ENCODE results near the gene DNAH11. TPM values are rescaled to one million over a fixed set of nuclear protein-coding genes. Genes with fewer than 3 reads are reported as not detected.

The DNAH11 gene
- total and polyA plus RNA-seq, 12 donors, result 0.03 to 0.59 (median 0.19) TPM; not detected in 2

DNA sequence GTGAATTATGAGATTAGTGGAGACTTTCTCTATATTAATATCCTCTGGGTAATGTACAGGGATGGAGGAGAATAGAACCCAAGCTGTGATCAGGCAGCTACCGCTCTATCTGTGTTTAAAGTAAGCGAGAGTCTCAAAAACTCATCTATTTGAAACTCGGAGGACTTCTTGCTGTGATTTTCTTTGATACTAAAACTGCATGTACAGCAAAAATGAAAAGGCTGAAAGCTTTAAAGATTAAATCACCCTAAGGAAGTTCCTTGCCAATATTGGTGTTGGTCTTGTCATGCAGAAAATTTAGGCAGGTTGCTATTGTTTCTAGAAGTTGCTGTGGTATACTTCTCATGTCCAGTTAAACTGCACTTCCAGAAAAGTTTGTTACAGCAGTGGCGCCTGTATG lies 110.8 kb downstream of the DNAH11 start:
- H3K27ac ChIP-seq, result no peak overlapping the region
- H3K36me3 ChIP-seq, result no peaks in the 10 kb centered on the region
- H3K27me3 ChIP-seq, result no peaks in the 10 kb centered on the region
- no peaks in the 10 kb centered on the region for H3K4me1 ChIP-seq
- TF ChIP-seq, protein P1, sequence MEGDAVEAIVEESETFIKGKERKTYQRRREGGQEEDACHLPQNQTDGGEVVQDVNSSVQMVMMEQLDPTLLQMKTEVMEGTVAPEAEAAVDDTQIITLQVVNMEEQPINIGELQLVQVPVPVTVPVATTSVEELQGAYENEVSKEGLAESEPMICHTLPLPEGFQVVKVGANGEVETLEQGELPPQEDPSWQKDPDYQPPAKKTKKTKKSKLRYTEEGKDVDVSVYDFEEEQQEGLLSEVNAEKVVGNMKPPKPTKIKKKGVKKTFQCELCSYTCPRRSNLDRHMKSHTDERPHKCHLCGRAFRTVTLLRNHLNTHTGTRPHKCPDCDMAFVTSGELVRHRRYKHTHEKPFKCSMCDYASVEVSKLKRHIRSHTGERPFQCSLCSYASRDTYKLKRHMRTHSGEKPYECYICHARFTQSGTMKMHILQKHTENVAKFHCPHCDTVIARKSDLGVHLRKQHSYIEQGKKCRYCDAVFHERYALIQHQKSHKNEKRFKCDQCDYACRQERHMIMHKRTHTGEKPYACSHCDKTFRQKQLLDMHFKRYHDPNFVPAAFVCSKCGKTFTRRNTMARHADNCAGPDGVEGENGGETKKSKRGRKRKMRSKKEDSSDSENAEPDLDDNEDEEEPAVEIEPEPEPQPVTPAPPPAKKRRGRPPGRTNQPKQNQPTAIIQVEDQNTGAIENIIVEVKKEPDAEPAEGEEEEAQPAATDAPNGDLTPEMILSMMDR (IDR thresholded peaks at IDR 0.05), result no peak
- DNase-seq (no peak), ATAC-seq (no peak)
- WGBS, 2 donors, result 90 to 91% methylated on average over 4 of the region's 4 CpGs
- intact Hi-C loops (cut with DNase I), result no loop called here
- H3K9me3 ChIP-seq, result no peaks in the 10 kb centered on the region
- H3K4me3 ChIP-seq, result no peak overlapping the region

DNA sequence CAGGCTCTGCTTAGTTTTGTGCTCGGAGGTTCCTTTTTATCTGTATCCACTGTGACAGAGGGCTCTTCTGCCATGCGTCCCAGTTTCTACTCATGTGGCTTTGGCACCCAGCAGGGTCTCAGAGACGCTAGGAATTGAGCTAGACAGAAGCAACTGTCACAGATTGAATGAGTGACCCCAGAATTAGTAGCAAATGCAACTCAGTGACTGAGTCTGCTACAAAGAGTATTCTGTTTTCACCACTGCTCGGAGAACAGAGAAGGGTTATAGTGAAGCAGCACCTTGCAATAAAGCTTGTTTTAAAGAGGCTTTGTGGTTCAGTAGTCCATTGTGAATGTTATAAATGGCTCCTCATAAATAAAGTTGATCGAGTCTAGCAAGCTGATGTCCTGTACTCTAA lies 113.2 kb downstream of the DNAH11 start:
- Histone ChIP-seq H3K4me3 (no peak overlapping the region), H3K9me3 (peaks cover 0 to 6% (median 0%) of the 10 kb centered on the region in 11 donors), H3K27ac (no peak overlapping the region), H3K4me1 (no peaks in the 10 kb centered on the region), H3K27me3 (no peaks in the 10 kb centered on the region), H3K36me3 (no peaks in the 10 kb centered on the region)
- TF ChIP-seq, protein P1 (IDR thresholded peaks at IDR 0.05), result no peak
- WGBS, 2 donors, result 61 to 70% methylated on average over 5 of the region's 5 CpGs
- intact Hi-C loops (cut with DNase I), result no loop called here
- ATAC-seq, result no peak
- DNase-seq, result no peak

DNA sequence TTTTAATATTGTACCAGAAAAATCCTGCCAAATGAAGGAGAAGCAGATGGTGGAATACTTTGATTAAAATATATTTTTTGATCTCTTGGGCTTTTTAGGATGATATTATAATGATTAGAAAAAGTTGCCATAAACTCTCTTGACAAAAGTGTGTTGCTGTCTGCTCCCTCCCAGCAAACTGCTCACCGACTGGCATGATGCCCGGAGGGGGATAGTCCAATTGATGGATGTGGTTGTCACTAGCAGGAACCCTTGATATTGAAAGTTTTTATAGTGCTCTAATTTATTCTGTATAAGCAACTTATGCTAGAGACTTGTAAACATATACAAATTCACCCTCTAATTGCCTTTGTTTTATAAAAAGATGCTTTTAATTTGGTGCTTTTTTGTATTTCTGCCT lies 114.0 kb downstream of the DNAH11 start:
- DNase-seq, result no peak
- TF ChIP-seq, protein P1 (IDR thresholded peaks at IDR 0.05), result no peak
- Histone ChIP-seq H3K4me3 (no peak overlapping the region), H3K27me3 (no peaks in the 10 kb centered on the region), H3K36me3 (no peaks in the 10 kb centered on the region), H3K4me1 (no peaks in the 10 kb centered on the region), H3K9me3 (peaks cover 0 to 13% (median 0%) of the 10 kb centered on the region in 11 donors), H3K27ac (no peak overlapping the region)
- intact Hi-C loops (cut with DNase I), result no loop called here
- 64 to 74% methylated on average over 2 of the region's 2 CpGs for WGBS, 2 donors
- no peak for ATAC-seq

DNA sequence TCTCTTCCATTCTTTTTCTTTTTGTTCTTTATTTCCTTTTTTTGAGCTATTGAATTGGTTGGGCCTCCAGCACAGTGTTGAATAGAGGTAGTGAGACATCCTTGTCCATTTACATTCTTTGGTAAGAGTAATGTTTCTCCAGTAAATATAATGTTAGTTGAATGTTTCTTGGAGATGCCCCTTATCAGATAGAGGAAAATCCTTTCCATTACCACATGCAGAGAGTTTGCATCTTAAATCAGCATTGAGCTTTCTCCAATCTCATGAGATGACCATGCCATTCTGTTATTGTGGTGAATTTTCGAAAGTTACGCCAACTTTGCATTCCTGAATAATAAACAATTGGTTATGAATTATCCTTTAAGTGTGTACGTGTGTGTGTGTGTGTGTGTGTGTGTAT lies 127.7 kb downstream of the DNAH11 start:
- H3K4me3 ChIP-seq, result no peak overlapping the region
- intact Hi-C loops (cut with DNase I), result no loop called here
- ATAC-seq (no peak), DNase-seq (no peak)
- H3K27ac ChIP-seq, result no peak overlapping the region
- 78 to 93% methylated on average over 3 of the region's 3 CpGs for WGBS, 2 donors
- H3K4me1 ChIP-seq, result no peaks in the 10 kb centered on the region
- H3K36me3 ChIP-seq, result no peaks in the 10 kb centered on the region
- H3K27me3 ChIP-seq, result no peaks in the 10 kb centered on the region
- TF ChIP-seq, protein P1 (IDR thresholded peaks at IDR 0.05), result no peak
- no peaks in the 10 kb centered on the region for H3K9me3 ChIP-seq

Data from heart right ventricle (tissue), 16 donors.